Measurements from ENCODE around the gene INS. TPM values are rescaled to one million over a fixed set of nuclear protein-coding genes. Genes with fewer than 3 reads are reported as not detected.

The INS gene
- total and polyA plus RNA-seq, 2 of the 13 experiments (the other 11 are each of a cell fraction or from before 2014, with no cell fraction given), result not detected

- Histone ChIP-seq H3K9me3 (ENCODE audit: low read length) (no peaks in the 10 kb centered on the region), H3K4me2 (ENCODE audit: low read depth, low read length) (no peak overlapping the region), H4K20me1 (ENCODE audit: insufficient read depth, low read length) (no peaks in the 10 kb centered on the region), H3K9ac (ENCODE audit: insufficient read depth, low read depth, low read length) (no peak overlapping the region), H2AFZ (ENCODE audit: low read length) (no peak overlapping the region), H3K36me3 (replicated peaks in 1 of 2; ENCODE audit: control insufficient read depth in 1 of 2, insufficient read depth in 2 of 2, low read length in 2 of 2) (no peaks in the 10 kb centered on the region), H3K27me3 (ENCODE audit: control insufficient read depth in 1 of 2, insufficient read depth in 2 of 2, low read length in 2 of 2) (peaks cover 39 to 92% of the 10 kb centered on the region in 2 experiments), H3K4me1 (ENCODE audit: insufficient read depth, low read length) (0 out of 2 replicates have a peak, but pooled peaks cover 10% of the 10 kb centered on the region), H3K79me2 (ENCODE audit: insufficient read depth, low read length) (no peaks in the 10 kb centered on the region), H3K27ac (ENCODE audit: extremely low read length, insufficient read depth, low read length) (no peak overlapping the region), H3K4me3 (replicated peaks in 1 of 3; ENCODE audit: insufficient read depth in 1 of 3, low read depth in 2 of 3, low read length in 3 of 3) (no peak overlapping the region; a peak in 1 of 6 replicates)
- ATAC-seq (no peak), FAIRE-seq (no peak), DNase-seq (ENCODE audit: low spot score) (no peak)
- no peak for TF ChIP-seq ZBTB4 (CRISPR knock-in tag; IDR thresholded peaks at IDR 0.05; ENCODE audit: borderline replicate concordance)
- no peak for TF ChIP-seq ZNF160 (CRISPR knock-in tag; IDR thresholded peaks at IDR 0.05)
- no peak for TF ChIP-seq ATF7-NPFF (CRISPR knock-in tag; IDR thresholded peaks at IDR 0.05; ENCODE audit: low read depth)
- TF ChIP-seq ZNF816 (CRISPR knock-in tag; IDR thresholded peaks at IDR 0.05; ENCODE audit: borderline replicate concordance), result no peak
- TF ChIP-seq POLR2AphosphoS2 (IDR thresholded peaks at IDR 0.05; ENCODE audit: low read depth, low read length), result no peak
- TF ChIP-seq GRHL1 (CRISPR knock-in tag; conservative IDR thresholded peaks at IDR 0.05), result no peak
- no peak for TF ChIP-seq NAIF1 (CRISPR knock-in tag; IDR thresholded peaks at IDR 0.05; ENCODE audit: borderline replicate concordance)
- TF ChIP-seq ZFX (CRISPR knock-in tag; IDR thresholded peaks at IDR 0.05; ENCODE audit: low read depth), result peak; percentile 32; the same call in 1 of the 2 replicates
- no peak for TF ChIP-seq ZBTB7A (CRISPR knock-in tag; IDR thresholded peaks at IDR 0.05)
- no peak for TF ChIP-seq NR2F6 (IDR thresholded peaks at IDR 0.05)
- no peak for TF ChIP-seq NR2F6 (CRISPR knock-in tag; IDR thresholded peaks at IDR 0.05)
- no peak for TF ChIP-seq ZNF256 (CRISPR knock-in tag; conservative IDR thresholded peaks at IDR 0.05)
- peak; percentile 41; the same call in 1 of the 2 replicates for TF ChIP-seq RARA (CRISPR knock-in tag; IDR thresholded peaks at IDR 0.05)
- TF ChIP-seq FIP1L1 (IDR thresholded peaks at IDR 0.05; ENCODE audit: borderline replicate concordance, insufficient read depth, low read depth, low read length), result no peak
- no peak for TF ChIP-seq MBNL3 (CRISPR knock-in tag; conservative IDR thresholded peaks at IDR 0.05)
- 42% methylated on average over 20 of the region's 33 CpGs for WGBS (ENCODE audit: low lambda C conversion rate)
- in situ Hi-C loops (cut with HindIII; ENCODE audit: extremely low pct_ligation_motif_present, low pct_unique_long_range_greater_than_20kb), result no loop called here
- no TSS peak for BruUV-seq (replicated peaks)
- ChIA-PET POLR2A (no interaction called here), CTCF (ENCODE audit: low intra/inter-chr PET ratio, low total read pairs) (no interaction called here)
- intact Hi-C loops (cut with micrococcal nuclease; ENCODE audit: unreplicated experiment), result no loop called here
These were observed 7.4 kb upstream of the INS start for GRCh38 chr11:2168286-2169004.

All from HepG2 (cell line).